HG03064 (cell line): ENCODE results near the gene PRKCG.
A peak's percentile ranks its signal among the peaks of the same experiment; 100 is the strongest.
"Not testable (repeated sequence)": the region's sequence is repeated elsewhere in the genome, so short reads cannot be mapped to it uniquely, and the experiment has no call there.

ENCODE experiments used
- ATAC-seq: cut with Tn5 transposase; IDR thresholded peaks from one replicate; pipeline ENCODE4 v1.9.1; 2021; ENCODE audit warnings: low read depth; ENCODE audit not compliant: unreplicated experiment

PRKCG gene

DNA sequence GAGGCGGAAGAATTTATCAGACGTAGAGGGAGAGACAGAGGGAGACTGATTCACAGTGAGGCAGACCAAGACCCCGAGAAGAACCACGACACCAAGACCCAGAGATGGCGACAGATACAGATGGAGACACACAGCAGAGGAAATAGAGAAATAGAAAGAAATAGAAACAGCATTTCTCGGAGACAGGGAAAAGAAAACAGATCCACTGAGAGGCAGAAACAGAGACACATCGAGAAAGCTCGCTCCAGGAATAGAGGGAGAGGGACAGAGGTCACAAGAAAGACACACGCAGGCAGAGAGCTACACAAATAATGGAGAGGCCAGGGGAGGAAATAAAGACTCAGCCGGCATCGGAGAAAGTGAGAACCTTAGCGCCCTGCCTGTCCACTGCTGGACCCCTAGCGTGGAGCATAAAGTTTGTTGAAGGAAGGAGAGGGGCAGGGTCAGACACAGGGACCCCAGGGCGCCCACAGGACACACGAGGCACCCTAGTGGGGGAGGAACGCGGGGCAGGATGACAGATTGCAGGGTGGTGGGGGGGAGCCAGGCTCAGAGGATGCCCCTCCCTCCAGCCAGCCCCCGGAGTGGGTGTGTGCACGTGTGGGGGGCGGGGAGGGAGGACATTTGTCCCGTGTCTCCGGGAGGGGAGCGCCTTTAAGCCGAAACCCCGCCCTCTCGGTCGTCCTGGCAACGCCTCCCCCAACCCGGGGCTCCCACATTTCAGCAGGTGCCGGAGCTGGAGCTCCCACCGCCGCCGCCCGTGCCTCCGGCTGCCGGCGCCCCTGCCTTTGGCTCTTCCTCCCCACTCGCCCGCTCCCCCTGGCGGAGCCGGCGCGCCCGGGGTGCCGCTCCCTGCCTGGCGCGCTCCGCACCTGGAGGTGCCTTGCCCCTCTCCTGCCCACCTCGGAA, at the start of gene PRKCG:
PRKCG (plus strand) TSS at position 716 of the 909 bp plus-strand sequence. CDS start 298 bp downstream, outside the sequence.
- no peak for ATAC-seq

DNA sequence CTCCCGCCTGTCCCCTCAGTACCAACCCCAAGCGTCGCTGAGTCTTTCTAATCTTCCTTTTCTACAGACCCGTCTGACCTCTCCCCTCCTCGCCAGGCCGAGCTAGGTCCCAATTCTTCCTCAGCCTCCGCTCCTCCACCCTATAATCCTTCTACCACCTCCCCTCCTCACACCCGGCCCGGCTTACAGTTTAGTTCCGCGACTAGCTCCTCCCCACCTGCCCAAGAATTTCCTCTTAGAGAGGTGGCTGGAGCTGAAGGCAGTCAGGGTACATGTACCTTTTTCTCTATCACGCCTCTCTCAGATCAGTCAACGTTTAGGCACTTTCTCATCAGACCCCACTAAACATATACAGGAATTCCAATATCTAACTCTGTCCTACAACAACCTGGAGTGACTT, 49.1 kb upstream of the PRKCG start:
- ATAC-seq, result not testable (repeated sequence)

DNA sequence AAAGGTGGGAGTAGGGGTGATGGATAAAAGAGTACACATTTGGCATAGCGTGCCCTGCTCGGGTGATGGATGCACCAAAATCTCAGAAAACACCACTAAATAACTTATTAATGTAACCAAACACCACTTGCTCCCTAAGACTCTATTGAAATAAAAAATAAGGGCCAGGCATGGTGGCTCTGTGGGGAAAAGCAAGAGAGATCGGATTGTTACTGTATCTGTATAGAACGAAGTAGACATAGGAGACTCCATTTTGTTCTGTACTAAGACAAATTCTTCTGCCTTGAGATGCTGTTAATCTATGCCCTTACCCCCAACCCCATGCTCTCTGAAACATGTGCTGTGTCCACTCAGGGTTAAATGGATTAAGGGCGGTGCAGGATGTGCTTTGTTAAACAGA, 43.6 kb upstream of the PRKCG start:
- not testable (repeated sequence) for ATAC-seq

DNA sequence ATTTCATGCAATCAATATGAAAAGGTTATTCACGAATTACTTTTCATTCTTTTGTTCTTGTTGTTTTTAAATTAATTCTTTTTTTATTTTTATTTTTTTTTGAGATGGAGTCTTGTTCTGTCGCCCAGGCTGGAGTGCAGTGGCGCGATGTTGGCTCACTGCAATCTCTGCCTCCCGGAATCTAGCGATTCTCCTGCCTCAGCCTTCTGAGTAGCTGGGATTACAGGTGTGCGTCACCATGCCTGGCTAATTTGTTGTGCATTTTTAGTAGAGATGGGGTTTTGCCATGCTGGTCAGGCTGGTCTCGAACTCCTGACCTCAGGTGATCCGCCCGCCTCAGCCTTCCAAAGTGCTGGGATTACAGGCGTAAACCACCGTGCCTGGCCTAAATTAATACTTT, 41.8 kb upstream of the PRKCG start:
- ATAC-seq, result not testable (repeated sequence)

DNA sequence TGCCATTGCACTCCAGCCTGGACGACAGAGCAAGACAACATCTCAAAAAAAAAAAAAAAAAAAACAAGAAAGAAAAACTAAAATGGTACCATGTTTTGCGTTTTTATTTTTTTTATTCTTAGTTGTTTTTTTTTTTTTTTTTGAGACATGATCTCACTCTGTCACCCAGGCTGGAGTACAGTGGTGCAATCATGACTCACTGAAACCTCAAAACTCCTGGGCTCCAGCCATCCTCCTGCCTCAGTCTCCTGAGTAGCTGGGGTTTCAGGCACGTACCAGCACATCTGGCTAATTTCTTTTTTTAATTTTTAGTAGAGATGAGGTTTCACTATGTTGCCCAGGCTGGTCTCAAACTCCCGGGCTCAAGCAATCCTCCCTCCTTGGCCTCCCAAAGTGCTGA, 41.1 kb upstream of the PRKCG start:
- not testable (repeated sequence) for ATAC-seq

DNA sequence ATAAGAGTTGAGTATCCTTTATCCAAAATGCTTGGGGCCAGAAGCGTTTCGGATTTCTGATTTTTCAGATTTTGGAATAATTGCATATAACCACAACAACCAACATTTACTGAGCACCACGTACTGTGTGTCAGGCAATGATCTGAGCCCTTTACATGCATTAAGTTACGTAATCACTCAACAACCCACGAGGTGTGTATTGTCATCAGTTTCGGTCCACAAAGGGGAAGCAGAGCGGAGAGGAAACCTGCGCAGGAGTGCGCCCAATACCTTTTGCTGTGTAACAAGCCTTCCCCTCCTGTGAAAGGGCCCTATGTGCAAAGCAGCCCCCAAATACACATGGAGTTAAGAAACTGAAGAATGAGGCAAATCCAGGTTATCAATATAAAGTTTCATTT, 37.1 kb upstream of the PRKCG start:
- no peak for ATAC-seq

DNA sequence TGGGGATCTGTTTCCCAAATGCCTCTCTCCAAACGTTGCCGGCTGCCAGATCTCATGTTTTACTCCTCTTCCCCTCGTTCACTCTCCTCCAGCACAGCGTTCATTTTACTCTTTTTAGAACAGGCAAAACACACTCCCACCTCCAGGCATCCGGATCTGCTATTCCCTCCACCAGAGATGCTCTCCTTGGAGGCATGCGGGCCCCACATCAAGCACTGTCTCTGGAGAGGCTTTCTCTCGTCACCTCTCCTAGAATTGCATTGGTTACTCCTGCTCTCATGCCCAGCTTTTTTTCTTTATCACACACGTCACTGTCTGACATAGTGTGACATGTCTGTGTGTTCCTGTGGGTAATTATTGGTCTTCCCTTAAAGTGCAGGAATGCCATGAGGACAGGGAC, 34.4 kb upstream of the PRKCG start:
- ATAC-seq, result no peak

DNA sequence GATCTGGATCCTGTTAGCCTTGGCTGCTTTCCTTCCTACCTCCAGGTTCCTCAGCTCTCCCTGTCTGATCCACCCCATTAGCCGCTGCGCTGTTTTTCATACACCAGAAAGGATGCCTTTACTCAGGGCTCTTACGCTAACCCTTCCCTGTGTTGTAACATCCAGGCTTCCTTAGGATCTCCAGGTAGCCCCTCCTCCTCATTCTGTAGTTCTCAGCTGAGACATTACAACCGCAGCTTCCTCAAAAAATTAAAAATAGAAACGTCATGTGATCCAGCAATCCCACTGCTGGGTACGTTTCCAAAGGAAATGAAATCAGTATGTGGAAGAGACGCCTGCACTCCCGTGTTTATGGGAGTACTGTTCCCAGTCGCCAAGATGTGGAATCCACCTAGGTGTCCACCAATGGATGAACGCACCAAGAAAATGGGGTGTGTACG, 32.7 kb upstream of the PRKCG start:
- ATAC-seq, result no peak

DNA sequence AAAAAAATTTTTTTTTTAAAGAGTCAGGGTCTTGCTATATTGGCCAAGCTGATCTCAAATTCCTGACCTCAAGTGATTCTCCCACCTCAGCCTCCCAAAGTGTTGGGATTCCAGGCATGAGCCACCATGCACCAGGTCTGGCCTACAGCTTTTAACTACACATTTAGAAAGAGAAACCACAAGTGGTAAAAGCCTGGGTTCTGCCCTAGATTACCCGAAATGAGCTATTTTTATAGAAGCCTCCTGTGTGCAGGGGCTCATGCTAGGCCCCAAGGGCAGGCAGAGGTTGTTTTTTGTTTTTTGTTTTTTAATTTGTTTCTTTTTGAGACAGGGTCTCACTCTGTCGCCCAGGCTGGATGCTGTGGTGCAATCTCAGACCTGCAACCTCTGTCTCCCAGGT, 28.3 kb upstream of the PRKCG start:
- no peak for ATAC-seq

DNA sequence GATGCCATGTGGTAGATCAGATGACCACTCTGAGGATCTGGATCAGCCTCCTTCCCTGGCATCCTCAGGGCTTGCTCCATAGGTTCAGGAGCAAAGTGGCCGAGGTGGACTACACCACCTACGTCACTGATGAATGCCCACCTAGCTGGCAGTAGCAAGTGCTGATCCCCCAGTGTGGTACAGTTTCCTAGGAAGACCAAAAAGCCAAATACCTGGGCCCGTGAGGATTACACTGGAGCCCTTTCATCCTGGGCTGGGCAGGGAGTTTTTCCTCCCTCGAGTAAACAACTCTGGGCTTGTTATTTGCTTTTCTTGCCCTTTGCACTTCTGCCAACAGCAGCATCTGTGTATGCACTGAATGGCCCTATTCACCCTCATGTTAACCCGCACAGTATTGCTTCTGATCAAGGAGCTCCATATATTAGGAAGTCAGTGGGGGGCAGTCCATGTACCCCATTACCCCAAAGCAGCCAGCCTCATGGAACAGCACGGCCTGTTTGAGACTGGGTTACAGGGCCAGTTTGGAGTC, 17.6 kb upstream of the PRKCG start:
- no peak for ATAC-seq

DNA sequence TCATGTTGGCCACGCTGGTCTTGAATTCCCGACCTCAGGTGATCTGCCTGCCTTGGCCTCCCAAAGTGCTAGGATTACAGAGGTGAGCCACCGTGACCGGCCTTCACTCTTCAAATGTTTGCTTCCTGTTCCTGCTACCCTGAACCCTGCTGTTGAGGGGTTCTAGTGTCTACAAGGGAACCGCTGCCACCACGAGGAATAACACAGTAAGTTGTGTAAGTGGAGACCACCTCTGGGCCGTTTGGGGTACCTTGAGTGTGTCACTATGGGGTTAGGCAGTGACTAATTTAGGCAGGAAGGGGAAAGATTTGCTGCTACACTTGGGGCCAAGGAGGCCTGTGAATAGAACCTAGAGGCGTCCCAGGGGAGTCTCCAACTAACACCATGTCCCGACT, 16.5 kb upstream of the PRKCG start:
- no peak for ATAC-seq

DNA sequence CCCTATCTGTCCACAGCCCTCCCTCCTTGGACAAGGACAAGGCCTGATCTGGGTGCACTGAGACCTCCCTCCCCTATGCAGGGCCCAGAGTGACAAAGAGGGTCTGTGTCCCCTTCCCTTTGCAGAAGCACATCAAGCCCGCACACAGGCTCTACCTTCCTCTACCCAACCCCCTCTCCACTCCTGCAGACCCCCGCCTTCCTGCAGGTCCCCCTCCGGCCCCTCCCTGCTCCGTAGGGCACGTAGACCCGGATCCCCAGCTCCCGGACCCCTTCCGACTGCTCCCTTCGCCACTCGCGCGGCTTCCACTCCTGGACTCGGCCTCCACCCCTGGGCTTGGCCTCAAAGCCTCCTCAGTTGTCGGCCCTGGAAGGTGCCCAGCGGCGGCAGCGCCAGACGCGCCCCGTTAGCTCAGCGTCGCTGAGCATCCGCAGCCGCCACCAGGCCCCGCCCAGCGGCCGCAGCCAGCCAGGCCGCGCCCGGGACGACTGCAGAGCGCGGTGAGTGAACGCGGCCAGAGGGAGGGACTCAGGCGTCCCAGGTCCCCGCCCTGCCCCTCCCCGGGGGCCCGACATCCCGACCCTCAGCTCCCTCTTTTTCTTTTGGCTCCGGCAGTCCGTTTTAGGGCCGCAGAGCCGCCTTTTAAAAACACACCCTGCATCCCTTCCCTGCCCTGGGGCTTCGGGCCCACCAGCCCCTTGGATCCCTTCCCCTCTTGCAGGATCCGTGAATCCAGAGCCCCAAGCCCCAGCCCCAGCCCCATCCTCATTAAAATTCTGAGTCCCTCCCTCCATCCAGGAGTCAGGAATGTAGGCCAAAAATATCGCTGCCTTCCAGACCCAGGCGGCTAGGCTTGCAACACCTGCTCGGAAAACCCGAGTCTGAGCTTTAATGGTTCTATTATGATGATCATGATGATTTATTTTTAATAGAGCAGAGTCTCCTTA, 15.8 kb upstream of the PRKCG start:
- no peak for ATAC-seq

DNA sequence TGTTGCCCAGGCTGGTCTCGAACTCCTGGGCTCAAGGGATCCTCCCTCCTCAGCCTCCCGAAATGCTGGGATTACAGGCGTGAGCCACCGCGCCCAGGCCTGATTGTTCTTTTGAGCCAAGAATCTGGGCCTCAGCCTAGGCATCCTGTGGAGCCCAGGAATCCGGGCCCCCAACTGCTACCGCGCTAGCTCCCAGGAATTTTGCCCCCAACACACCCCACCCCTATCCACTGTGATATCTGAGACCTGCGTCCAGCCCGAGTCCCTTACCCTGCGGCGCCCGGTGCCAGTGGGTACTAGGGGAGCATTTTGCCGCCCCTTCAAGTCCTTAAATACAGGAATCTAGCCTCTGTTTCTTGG, 15.2 kb upstream of the PRKCG start:
- no peak for ATAC-seq

DNA sequence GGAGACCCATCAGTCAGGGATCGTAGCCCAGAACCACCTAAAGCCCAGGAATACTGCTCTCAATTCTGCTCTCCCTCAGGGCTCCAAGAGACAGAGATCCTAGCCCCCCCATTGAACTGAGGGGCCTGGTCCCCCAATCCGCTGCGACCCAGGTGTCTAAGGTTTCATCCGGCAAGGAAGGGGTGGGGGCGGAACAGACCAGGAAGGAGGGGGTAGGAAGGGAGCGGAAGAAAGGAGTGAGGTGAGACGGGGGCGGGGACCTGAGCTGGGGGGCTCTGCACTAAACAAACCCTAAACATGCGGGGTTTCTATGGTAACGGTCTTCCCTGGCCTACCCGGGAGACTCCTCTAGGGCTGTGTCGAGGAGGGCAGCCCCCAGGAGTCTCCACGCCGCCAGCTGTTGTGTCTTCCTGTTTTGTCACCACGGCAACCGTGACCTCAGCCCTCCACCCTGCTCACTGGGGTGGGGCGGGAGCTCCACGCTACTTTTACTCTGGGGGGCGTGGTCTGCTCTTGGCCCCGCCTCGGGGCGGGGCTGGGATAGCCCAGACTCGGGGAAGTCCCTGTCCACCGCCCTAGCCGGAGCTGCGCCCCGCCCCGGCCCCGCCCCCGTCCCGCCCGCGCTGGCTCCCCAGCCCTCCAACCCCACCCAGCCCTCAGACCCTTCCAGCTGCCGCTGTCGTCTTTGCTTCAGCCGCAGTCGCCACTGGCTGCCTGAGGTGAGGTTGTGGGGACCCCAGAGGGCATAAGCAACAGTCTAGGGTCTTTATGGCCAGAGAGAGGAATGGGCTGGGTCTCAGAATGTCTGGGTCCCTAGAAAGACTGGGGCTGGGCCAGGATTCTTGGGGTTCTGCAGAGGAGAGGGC, 14.5 kb upstream of the PRKCG start, which contains the start of gene MYADM:
MYADM (plus strand) TSS at position 659 of the 866 bp plus-strand sequence. CDS start 5,647 bp downstream, outside the sequence.
- ATAC-seq, result peak; percentile 63

DNA sequence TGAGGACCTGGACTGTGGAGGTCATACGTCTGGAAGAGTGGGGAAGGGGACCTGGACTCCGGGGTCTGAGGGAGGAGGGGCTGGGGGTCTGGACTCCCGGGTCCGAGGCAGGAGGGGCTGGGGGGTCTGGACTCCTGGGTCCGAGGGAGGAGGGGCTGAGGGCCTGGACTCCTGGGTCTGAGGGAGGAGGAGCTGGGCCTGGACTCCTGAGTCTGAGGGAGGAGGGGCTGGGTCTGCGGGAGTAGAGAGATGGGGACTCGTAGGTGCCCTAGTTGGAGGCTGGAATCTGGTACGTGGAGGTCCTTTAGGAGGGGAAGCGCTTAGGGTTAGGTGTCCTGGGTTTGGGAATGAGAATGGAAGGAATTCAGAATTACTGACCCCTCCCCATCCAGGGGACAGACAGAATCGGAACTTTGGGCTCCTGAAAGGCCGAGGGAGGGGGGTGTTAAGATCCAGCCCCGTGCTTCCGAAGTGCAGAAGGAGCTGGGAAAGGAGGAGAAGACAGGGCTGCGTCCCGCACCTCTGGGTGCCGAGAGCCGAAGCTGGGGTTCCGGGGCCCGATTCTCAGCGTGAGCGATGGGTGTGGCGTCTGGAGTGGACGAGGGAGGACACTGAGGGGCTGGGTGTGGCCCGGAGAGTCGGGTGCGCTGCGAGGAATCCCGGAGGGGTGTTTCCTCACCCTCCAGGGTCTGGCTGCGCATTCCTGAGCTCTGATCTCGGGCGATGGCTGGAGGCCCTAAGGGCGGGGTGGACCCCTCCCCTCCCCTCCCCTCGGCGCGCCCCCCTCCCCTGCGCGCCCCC, 13.7 kb upstream of the PRKCG start:
- no peak for ATAC-seq

DNA sequence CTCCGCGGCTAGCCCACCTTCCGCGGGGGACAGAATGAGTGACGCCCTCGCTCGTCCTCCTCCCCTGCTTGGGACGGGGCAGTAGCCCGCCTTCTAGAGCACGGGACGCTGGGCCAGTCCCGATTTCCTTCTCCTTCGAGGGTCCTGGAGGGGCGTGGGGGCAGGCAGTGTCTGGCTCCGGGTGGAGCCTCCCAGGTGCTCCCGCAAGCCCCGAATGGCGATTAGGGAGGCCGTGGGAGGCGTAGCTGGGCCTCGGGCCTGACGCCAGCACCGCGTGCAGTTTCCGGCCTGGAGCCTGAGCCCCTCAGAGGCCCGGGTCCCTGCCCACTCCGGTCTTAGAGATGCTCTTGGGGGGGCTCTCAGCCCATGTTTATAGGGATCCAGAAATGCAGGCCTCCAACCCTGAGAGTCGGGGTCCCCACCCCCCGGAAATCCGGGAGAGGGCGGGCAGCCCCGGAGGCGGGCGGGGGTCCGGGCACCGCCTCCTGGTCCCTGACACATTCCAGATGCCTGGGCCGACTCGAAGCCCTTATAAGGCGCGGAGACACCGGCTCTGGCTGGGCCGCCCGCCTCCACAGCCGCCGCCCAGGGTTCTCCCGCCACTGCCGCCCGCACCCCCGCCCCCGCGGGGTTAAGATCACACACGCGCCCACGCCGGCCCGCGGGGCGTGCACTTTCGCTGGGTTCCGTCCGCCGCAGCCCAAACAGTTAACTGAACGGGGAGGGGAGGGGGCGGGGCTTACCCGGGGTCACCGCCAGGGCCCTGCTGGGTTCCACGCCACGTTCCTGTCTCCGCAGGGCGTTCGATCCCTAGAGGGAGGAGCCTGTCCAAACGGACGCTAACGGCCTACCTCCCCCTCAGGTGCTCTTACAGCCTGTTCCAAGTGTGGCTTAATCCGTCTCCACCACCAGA, 12.8 kb upstream of the PRKCG start:
- ATAC-seq, result no peak

DNA sequence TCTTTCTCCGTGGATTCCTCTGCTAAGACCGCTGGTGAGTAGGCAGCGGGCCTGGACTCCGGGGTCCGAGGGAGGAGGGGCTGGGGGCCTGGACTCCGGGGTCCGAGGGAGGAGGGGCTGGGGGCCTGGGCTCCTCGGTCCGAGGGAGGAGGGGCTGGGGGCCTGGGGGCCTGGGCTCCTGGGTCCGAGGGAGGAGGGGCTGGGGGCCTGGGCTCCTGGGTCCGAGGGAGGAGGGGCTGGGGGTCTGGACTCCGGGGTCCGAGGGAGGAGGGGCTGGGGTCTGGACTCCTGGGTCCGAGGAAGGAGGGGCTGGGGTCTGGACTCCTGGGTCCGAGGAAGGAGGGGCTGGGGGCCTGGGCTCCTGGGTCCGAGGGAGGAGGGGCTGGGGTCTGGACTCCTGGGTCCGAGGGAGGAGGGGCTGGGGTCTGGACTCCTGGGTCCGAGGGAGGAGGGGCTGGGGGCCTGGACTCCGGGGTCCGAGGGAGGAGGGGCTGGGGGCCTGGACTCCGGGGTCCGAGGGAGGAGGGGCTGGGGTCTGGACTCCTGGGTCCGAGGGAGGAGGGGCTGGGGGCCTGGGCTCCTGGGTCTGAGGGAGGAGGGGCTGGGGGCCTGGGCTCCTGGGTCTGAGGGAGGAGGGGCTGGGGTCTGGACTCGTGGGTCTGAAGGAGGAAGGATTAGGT, 12.1 kb upstream of the PRKCG start:
- ATAC-seq, result not testable (repeated sequence)

DNA sequence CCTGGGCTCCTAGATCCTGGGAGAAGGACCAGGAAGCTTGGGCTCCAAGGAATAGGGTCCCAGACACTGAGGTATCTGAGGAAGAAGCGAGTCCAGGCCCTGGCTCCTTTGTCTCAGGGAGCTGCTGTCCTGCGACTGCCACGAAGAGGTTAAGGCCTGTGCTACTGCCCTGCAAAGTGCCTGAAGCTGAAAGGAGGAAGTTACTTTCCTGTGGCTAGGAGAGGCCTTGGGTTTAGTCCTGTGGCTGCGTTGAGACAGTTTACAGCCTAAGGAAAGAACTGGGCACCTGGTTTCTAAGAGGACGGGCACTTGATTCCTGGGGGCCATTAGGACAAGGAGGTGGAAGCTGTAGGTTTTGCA, 11.5 kb upstream of the PRKCG start:
- ATAC-seq, result no peak
